GM19239 (cell line): Measurements from ENCODE around the gene CFAP74.
"Not testable (repeated sequence)": the region's sequence is repeated elsewhere in the genome, so short reads cannot be mapped to it uniquely, and the experiment has no call there.

ENCODE experiments used
- DNase-seq: peaks from one replicate; pipeline ENCODE4 v3.0.0; 2011; ENCODE audit warnings: low spot score; ENCODE audit not compliant: insufficient read length
- FAIRE-seq: peaks from 2 replicates; lab custom pipeline; 2011; peaks lifted over from hg19 to GRCh38; lab: Jason Lieb, UNC

The CFAP74 gene

DNA sequence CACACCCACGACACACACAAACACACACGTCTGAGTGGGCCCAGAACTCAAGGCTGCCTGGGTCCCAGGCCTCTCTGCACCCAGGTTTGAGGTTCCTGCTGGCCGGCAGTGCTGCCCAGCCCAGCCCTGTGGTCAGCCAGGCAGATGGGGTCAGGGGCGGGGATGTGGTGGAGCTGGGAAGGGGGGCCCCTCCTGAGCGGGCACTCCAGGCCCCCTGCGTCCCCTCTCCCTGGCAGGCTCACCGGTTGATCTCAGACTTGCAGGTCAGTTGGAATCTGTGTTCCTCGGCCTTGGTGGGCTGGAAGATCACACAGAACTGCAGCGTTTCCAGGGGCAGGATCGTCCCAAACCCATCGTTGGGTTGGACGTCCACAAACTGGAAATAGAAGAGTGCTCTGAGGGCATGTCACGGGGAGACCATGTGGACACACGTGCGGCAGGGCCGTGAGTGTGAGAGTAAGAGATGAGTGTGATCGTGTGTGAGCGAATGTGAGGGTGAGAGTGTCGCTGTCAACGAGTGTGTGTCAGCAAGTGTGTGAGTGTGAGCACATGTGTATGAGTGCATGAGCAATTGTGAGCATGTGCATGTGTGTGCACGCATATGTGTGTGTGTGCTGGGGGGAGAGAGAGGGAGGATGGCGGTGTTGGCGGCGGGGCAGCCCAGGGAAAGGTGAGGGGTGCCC lies 64.8 kb downstream of the CFAP74 start:
- DNase-seq (no peak), FAIRE-seq (no peak)

- DNase-seq = no peak
Observed at GRCh38 chr1:1938276-1938573, 65.4 kb downstream of the CFAP74 start.

GRCh38 chr1:1937549-1938275 lies 65.9 kb downstream of the CFAP74 start:
- DNase-seq = no peak
- FAIRE-seq = no peak

More at GRCh38 chr1:1938276-1938573, 65.4 kb downstream of the CFAP74 start:
- FAIRE-seq = no peak

DNA sequence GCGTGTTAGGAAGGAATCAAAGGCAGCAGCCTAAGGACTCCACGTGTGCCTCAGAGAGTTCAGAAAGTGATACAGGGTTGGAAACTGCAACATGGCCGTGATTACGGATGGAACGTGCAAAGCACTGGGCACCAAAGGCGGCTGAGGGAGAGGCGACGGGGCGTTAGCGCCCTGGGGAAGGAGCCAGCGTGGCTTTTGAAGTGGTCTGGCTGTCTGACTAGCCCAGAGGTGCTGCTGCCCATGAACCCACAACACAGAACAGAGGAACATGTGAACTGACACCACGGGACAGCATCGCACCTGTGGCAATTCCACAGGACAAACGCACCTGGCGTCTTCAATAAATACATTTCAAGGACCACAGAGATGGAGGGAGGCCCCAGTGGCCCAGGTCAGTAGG lies 66.5 kb downstream of the CFAP74 start:
- DNase-seq (no peak), FAIRE-seq (no peak)

GRCh38 chr1:1934848-1935247 lies 68.7 kb downstream of the CFAP74 start:
- FAIRE-seq = not testable (repeated sequence)

DNA sequence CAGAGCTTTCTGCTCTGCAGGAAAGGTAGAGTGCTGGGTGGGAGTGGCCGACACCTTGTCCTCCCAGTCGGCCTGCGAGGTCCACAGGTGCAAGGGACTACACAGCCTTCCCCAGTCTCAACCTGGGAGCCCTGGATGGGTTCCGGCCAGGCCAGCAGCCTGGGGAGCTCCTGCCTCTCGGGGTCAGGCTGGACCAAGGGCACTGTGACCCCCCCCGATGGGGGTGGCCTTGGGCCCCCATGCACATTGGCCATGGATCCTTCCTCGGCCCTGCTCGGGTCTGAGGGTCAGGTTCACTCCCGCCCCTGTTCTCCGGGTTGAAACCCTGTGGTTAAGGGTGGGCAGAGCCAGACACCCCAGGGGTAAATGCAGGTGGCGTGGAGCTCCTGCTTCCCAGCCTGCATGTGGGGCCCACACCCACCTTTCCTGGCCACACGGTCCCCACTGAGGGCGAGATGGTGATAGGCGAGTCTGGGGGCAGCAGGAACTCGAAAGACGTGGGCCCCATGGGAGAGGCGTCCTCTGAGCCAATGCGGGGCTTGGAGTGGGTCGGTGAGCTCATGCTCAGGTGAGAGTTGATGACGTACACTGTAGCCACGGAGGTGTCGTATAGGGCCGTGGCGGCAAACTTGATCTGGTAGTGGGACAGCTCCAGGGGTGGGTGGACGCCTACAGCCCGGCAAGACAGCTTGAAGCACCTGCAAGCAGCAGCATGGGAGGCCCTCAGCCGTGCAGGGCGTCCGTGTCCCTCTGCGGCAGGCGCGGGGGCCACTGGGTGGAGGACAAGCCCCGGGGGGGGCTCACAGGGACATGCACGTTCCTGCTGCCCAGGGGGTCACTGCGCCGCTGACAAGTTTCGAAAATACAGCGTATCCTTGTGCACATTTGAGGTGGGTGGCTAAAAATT lies 73.7 kb downstream of the CFAP74 start:
- FAIRE-seq = no peak

More at GRCh38 chr1:1934848-1935247, 68.7 kb downstream of the CFAP74 start:
- DNase-seq = not testable (repeated sequence)

DNA sequence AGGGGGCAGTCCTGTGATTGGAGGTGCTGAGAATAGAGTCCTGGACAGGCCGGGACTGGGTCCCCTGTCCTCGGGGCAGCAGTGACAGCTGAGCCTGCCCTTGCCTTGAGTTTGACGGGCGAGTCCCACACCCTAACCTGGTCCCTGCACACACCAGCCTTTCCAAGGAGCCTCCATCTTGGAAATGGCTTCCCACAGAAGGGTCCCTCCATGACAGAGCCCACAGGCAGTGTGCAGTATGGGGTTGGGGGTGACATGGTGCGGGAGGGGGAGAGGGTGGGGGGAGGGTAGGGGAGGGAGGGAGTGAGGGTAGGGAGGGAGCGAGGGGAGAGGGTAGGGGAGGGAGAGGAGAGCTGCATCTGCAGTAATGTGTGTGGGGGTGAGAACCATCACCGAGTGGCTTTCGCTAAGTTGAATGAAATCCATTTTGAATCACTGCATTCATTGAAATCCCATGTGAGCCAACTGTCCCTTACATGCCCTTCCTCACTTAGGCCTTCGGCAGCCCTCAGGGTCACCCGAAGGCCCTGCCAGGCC lies 74.4 kb downstream of the CFAP74 start:
- FAIRE-seq = no peak

More for the DNA sequence above, 73.7 kb downstream of the CFAP74 start:
- no peak for DNase-seq

DNA sequence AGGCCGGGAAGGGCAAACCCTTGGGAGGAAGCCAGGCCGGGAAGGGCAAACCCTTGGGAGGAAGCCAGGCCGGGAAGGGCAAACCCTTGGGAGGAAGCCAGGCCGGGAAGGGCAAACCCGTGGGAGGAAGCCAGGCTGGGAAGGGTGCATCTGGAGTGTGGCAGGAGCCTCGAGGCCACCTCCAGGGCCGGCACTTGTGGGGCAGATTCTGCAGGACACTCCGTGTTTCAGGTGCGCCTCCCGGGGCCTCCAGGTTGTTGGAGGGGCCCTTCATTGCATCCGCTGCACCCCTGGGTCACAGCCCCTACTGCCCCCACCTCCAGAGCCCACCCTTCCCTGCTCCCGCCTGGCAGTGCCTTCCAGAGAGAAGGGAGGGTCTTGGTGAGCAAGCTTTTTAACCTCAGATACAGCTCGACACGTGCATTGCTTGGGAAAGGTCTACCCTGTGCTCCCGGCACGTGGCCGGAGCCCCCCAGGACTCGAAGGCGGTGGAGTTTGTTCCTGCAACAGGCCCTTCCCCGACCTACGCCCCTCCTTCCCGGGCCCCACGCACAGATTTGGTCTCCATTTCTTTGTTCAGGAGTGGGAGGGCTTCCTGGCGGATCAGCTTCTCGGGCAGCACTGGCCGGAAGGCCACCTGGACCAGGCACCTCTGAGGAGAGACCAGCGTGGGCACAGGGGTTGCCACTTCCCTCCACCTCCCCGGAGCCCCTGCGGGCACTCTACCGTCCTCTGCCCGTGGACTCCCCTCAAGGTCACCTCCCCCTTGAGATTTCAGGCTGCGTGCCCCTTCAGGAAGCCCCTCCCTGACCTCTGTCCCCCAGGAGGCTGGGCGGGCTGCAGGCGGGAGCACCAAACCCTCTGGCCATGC lies 75.1 kb downstream of the CFAP74 start:
- DNase-seq (no peak), FAIRE-seq (no peak)

More for the DNA sequence above, 74.4 kb downstream of the CFAP74 start:
- no peak for DNase-seq

GRCh38 chr1:1927751-1928150 lies 75.8 kb downstream of the CFAP74 start:
- FAIRE-seq = no peak
- no peak for DNase-seq

DNA sequence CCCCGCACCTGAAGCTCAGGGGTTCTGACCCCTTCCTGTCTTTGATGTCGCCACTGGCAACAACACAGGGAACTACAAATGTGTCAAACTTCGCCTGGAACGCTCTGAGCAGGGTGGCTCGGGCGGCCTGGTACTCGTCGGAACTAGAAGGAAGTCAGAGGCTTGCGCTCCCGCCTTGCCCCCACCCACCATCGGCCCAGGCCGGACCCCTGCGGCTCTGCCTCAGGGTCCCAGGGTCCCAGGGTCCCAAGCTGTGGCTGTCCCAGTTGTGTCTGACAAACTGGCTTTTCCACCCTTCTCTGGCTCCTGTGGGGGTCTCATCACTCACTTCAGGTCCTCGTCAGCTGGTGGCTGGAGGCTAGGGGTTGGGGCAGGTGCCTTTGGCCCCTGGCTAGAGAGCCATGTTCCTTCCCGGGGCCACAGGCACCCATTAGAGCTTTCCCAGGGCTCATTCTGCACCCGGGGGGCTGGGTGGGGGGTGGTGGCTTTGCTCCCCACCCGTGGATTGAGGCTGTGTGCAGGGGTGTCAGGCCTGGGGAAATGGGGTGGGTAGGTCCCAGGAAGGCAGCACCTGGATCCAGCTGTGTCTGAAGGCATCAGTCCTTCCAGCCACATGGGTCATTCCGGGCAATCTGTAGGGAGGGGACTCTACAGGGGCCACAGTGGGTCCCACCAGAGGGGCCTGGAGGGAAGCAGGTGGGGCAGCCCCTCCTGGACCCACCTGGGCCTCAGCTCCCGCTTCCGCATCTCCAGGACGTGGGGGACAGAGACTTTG lies 76.5 kb downstream of the CFAP74 start:
- DNase-seq (no peak), FAIRE-seq (no peak)

DNA sequence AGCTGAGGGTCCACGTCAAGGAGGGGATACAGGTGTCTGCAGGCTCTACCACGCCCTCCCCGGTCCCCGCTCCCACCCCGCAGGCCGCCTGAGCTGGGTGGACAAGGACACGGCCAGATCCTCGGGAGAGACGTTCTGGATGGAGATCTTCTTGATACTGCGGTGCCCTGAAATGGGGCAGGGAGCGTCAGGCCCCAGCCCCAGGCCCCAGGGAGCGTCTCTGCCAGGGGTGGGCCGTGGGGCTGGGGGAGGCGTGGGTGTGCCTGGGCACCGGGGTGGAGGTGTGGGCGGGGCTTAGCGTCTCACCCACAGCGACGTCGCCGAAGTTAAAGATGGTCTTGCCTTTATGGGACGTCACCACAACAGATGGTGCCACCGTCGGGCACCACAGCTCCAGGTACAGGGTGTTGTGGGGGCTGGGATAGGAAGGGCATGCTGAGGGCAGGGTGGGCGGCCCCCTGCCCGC lies 77.2 kb downstream of the CFAP74 start:
- DNase-seq (no peak), FAIRE-seq (no peak)

GRCh38 chr1:1925437-1926345 lies 77.9 kb downstream of the CFAP74 start:
- DNase-seq (no peak), FAIRE-seq (no peak)

DNA sequence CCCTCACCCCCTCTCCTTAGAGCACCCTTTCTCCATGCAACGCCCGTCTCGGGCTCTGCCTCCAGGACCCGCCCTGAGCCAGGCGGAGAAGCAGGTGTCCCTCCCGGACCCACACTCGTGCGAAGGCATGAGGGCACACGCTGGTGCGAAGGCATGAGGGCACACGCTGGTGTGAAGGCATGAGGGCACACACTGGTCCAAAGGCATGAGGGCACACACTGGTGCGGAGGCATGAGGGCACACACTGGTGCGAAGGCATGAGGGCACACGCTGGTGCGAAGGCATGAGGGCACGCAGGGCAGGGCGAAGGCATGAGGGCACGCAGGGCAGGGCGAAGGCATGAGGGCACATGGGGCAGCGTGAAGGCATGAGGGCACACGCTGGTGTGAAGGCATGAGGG lies 78.7 kb downstream of the CFAP74 start:
- FAIRE-seq (no peak), DNase-seq (no peak)

DNA sequence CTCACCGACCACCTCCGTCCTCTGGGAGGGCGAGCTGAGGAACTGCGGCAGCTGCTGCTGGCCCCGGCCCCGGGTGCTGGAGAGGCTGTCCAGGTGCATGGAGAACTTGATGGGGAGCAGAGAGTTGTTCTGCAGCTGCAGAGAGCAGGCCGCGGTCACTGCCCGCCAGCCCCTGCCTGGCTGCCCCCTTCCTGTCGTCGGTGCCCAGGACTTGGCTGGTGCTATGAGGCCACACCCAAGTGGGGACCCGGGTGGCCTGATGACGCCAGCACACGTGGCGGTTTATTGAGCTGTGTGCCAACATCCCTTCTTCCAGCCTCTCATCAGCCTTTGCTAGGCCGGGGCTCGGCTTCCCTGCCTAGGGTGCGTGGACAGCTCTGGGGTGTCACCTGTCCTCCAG lies 79.2 kb downstream of the CFAP74 start:
- no peak for DNase-seq
- no peak for FAIRE-seq

DNA sequence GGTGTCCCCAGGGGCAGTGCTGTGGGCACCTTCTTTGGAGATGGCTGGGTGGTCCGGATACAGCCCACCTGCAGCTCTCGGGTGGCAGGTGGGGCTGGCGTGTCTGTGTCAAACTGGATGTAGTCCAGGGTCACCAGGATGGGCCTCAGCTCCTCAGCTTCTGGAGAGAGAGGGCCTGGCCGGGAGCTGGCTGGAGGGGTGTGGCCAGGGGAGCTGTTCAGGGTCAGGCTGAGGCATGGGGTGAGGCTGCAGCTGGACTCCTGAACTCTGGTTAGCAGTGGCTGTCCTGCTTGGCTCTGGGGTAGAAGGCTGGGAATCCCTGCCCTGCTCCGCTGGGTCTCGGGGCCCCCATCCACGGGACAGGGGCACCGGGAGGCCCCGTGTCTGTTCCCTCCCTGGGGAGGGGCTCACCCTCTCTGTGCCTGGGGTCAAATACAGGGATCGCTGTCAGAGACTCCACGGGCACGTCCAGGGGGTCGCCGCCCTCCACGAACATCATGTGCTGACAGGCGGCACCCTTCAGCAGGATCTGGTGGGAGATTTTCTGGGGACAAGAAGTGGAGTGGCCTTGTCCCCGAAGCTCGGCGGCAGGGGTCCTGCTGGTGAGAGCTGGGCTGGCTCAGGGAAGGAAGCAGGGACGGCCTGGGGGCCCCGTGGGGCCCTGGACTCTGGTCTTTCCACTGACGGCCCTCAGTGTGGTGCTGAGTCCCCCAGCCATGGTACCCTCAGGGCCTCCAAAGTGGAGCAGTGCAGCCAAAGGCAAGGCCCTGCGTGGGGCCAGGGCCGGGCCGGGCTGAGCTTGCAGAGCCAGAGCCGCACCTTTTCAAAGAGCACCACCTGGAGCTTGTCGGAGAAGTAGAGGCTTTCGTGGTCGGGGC lies 80.4 kb downstream of the CFAP74 start:
- no peak for FAIRE-seq
- DNase-seq = no peak

- DNase-seq (no peak), FAIRE-seq (no peak)
Observed at GRCh38 chr1:1922702-1922955, 81.0 kb downstream of the CFAP74 start.
